GM18520 (cell line): ENCODE measurements around the gene LAMP5.

Source experiments
- ATAC-seq: cut with Tn5 transposase; IDR thresholded peaks from one replicate; pipeline ENCODE4 v1.9.1; 2021; ENCODE audit not compliant: unreplicated experiment

Gene LAMP5, protein sequence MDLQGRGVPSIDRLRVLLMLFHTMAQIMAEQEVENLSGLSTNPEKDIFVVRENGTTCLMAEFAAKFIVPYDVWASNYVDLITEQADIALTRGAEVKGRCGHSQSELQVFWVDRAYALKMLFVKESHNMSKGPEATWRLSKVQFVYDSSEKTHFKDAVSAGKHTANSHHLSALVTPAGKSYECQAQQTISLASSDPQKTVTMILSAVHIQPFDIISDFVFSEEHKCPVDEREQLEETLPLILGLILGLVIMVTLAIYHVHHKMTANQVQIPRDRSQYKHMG

DNA sequence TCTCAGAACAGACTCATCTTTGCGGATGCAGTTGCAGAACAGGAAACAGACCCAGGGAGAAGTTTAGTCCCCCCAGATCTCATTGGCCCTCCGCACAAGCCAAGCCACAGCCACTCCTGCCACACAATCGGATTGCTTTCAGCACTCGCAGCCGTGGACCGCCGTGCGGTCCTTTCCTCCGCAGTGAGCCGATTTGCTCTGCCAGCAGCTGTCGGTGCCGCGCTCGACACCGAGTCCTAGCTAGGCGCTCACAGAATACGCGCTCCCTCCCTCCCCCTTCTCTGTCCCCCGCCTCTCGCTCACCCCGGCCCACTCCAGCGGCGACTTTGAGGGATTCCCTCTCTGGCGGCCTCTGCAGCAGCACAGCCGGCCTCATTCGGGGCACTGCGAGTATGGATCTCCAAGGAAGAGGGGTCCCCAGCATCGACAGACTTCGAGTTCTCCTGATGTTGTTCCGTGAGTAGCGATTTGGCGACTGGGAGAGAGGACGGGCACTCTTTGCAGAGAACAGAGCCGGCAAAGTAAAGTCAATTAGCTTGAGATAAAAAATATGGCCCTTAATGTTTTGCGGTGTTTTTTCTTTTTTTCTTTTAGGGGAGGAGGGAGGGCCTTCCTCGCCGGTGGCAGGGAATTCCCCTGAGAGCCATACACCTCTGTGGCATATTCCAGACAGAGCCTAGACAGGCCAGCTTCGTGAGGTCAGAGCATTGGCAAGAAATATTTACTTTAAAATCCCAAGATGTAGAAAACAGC lies at the start of gene LAMP5:
TSS of gene LAMP5 (plus strand) at position 130 of the 753 bp plus-strand sequence. CDS start at position 393, 263 bp downstream.
- ATAC-seq = no peak

DNA sequence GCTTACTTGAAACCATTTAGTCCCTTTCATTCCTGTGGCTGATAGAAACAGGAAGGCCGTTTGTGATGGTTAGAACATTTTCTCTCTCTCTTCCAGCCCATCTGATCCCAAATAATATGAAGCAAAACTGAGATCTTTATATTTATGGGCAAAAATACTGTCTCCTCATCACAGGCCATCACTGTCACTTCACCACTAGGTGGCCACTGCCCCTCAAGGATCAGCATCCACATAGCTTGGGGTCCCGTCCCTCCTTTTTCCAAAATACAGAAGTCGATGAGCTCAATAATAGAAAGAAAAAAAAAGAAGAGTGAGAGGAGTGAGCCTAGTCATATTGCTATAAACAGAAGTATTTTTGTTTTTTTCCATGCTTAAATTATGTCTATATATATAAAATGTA lies 46.4 kb upstream of the LAMP5 start:
- no peak for ATAC-seq

DNA sequence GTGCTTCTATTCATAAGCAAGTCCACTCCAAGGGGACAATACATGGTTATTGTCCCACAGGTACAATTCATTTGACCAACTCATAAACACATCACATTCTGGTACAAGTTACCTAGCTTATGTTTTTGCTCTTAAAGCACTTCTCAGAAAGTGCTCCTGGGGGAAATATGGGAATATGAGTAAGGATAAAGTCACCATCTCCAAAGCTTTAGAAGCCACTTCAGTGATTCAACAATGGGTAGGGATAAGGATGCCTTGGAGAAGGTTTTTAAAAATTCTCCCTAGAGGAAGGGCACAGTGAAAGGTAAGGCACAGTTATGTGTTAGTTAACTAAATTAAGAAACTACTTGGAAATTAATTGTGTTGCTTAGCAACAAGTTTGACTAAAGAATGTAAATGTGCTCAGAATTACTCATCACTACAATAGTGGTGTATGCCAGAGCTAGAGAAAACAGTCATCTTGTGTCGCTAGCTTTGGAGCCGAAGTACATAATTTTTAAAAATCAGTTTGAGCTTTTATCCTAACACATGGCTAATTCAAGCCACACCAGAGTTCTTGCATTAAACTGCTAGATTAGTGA lies 39.5 kb upstream of the LAMP5 start:
- ATAC-seq = no peak

DNA sequence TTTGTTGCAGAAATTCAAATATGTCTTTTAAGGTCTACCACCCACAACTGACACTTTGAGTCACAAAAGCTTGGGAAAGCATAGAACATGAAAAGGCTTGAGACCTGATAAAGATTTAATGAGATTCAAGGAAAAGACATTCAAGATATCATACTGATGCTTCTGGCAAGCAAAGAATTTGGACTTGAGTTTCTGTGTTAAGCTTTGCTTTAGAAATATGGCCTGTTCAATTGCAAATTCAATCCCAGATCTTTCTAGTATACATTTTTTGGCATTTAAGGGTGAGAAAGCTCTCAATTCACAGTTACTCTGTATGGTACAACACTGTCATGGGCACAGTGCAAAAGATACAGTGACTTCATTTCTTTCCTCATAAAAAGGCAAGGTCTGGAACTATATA lies 38.9 kb upstream of the LAMP5 start:
- ATAC-seq = no peak

DNA sequence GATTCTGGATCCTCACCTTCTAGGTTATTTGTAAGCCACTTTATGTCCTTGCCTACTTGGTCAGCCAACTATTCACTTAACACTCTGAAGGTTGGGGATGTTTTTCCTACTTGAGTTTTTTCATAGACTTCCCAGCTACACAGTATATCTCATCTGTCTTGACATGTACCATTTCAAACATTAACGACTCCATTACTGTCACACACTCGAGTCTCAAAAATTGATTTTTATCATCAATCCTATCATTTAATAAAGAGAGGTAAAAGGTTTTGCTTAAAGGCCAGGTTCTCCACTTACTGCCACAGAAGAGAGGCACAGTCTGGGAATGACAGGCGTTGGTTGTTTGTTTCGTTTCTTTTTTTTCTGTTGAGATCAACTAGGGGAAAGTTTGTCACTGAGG lies 38.2 kb upstream of the LAMP5 start:
- ATAC-seq = no peak

DNA sequence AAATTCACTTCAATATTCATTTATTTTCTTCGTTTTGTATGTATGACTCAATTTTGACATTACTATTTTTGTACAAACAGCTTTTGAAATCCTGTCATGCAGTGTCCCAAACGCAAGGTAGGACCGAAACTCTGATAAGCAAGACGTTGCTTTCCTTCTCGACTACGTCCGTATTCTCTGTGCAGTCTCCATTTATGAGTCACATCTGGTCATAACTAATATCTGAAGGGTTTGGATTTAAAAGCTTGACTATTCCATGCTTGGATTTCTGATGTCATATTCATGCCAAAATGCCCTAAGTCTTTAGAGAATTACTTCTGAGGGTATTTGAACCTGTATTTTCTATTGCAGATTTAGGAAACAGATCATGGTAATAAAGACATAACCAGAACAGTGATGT lies 37.8 kb upstream of the LAMP5 start:
- no peak for ATAC-seq

DNA sequence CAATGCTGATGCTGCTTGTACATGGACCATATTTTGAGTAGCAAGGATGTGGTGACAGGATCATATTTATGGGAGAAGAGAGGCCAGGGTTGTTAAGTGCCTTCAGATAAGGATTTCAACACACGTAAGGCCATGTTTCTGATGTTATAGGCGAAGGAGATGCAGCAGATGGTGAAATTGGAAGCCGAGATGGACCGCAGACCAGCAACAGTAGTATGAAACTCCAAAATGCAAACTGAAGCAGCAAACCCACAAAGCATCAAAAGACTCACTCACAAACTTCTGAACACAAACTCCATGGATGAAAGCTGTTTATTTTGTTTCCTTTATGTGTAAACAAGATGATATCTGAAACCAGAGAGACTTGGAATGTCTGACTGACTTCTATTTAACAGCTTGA lies 35.6 kb upstream of the LAMP5 start:
- ATAC-seq = no peak

DNA sequence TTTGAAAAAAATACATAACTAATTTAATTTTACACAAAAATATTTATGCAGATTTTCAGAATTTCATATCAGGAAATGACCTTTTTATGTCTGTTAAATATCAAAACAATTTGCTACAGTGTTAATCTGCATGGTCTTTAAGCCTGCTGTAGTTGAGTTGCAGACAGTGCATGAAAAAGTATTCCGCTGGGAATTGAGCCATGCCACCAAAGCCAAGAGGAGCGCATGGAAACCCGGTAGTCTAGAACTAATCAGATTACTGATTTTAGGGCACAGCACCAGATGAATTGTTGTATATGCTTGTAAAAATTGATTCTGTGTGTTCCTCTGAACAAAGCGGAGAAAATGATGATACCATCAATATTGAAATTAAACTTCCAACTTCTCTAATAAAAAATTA lies 34.3 kb upstream of the LAMP5 start:
- no peak for ATAC-seq

DNA sequence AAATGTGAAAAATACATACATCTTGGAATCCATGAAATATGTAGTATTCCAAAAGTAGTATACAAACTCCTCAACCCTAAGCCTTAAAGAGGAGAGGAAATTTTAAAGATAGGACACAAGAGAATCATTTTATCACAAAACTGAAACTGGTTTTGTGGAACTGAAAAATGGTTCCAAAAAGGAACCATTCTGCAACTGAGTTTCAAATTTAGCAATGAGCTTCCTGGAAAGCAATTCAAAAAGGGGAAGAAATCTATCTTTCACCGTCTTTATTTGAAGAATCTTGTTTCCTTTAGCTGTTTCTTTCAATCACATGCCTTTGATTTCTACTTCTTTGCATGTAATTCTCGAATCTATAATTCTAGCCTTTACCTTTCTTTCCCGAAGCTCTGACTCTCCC lies 32.2 kb upstream of the LAMP5 start:
- ATAC-seq = no peak

DNA sequence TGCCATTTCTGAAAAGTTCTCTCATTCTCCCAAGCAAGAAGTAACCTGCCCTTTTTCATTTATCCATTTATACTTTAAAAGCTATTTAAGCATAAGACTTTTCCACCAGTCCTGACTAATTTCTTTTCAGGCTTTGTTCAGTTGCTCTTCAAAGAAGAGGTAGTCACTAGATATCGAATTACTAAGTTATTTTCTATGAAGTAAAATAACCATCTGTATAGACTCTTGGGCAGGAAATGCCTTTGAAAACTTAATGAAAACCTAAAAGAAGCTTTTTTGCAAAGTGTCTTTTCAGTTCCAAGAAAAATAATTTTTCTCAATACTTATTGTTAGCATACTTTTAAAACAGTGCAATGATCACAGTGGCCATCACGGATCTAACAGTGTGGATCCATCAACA lies 31.3 kb upstream of the LAMP5 start:
- ATAC-seq = no peak

DNA sequence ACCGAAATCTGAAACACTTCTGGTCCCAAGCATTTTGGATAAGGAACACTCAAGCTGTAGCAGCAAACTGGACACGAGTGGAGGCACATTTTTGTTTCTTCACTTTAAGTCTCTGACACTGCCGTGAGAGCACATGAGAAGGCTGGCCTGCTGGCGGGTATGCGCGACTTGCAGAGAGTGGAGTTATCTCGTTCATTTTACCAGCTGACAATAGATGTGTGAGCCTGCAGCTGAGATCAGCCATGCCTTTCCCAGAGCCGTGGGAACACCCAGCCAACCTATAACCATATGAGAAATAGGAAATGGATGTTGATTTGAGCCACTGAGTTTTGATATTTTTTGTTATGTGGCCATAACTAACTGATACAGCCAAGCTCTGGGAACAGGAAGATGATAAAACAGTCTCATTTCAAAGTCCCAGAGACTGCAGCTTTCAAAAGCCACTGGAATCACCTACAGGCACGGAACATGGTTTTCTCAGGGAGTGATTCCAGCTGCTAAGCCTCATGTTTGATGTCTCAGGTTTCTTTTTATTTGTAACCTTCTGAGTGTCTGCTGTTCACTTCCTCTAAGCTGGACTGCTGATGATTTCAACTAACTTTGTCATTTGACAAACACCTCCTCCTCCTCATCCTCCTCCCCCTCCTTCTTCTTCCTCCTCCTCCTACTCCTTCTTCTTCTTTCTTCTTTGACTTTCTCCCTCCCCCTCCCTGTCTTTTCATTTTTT lies 28.6 kb upstream of the LAMP5 start:
- no peak for ATAC-seq

DNA sequence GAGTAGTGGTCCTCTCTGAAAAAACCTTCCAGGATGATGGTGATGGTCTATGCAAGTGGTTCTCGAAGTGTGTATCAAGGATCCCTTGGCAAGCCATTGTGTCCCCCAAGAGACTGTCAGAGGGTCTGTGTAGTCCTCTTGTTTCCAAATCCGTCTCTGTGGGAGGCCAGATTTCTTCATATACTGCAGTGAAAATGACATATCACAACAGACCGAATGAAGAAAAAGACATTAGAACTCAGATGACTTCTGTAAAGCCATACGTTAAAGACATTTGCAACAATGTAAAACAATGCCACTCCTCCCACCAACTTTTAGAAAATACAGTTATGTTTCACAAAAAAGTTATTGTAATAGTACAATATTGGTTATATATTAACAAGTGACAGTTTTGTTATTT lies 27.2 kb upstream of the LAMP5 start:
- no peak for ATAC-seq

DNA sequence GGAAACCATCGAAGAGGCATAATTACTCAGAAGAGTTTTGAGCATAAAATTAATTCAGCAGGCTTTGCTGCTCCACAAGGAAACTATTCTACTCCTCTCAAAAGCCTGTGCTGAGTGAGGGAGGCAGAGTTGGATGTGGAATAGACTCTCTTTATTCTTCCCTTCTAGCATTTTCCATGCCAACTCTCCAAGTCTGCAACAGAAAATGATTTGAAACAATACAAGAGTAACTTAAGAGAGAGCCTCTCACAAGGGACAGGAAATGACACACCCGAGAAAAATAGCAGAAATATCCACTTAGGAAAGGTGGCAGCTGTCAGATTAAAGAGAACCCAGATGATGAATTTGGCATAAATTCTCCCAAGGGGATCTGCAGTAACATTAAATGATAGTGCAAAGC lies 26.3 kb upstream of the LAMP5 start:
- no peak for ATAC-seq

DNA sequence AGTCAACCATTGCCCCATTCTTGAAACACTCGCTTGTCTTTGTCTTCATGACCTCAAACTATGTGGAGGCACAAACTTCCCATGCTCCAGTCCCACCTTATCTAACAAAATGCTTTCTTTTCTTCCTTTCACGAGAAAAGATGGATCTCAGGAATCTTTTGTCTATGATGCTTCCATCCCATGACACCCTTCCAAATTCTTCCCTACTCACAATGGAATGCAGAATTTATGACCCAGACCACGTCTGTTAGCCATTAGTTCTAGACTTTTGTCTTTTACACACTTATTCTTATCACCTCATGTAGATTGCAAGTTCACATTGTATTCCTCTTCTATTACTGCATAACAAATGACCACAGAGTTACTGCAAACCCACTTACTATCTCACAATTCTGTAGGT lies 24.2 kb upstream of the LAMP5 start:
- ATAC-seq = no peak

DNA sequence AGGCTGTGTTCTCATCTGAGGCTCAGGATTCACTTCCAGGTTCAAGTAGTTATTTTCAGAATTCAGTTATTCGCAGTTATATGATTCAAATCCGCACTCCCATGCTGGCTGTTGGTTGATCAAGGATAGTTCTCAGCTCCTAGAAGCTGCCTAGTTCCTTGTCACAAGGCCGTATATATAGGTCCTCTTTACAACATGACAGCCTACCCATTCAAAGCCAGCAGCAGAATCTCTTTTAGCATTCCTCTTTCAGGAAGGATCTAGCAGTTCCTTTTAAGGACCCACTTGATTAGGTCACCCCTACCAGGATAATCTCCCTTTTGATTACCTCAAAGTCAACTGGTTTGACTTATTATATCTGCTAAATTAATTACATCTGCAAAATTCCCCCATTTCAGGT lies 23.8 kb upstream of the LAMP5 start:
- ATAC-seq = no peak

DNA sequence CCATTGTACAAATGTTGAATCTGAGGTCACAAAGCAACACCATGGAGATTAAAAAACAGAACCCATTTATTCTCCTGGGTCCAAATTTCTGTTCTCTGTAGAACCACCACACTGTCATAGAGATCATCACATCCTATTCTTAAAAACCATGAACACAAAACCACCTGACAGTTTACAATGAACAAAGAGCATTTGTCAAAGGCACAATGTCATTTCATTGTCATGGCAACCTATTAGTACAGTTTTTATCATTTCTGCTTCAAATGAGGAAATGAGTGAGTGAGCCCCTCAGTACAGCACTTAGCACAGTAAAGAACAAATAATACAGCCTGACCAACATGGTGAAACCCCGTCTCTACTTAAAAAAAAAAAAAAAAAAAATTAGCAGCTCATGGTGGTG lies 23.1 kb upstream of the LAMP5 start:
- ATAC-seq = no peak

DNA sequence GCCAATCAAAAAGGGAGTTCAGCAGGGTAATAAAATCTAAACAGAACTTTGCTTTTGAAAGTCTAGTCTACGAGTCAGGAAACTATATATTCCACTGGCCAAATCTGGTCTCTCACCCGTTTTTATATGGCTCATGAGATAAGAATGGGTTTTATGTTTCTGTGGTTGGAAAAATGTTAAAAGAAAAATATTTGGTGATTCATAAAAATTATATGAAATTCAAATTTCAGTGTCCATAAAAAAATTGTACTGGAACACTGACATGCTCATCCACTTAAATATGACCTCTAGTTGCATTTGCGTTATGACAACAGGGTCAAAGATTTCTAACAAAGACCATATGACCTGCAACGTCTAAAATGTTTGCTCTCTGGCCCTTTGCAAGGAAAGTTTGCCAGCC lies 22.3 kb upstream of the LAMP5 start:
- ATAC-seq = no peak

DNA sequence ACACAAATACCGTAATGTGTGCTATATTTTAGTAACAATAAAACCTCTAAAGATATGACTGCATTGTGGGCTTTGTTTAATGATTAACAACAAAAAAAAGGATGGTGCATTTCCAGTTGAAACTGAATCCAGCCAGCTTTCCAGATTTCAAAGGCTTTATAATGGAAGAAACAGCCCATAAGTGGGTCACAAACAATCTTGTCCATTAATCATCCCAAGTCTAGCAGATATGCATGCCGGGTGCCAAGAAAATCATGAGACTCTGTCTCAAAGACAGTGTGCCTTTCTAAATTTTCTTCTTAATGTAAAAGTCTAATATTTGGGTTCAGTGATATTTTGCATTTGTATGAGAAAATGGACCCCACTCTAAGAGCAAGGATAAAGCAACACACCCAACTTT lies 20.6 kb upstream of the LAMP5 start:
- ATAC-seq = no peak

DNA sequence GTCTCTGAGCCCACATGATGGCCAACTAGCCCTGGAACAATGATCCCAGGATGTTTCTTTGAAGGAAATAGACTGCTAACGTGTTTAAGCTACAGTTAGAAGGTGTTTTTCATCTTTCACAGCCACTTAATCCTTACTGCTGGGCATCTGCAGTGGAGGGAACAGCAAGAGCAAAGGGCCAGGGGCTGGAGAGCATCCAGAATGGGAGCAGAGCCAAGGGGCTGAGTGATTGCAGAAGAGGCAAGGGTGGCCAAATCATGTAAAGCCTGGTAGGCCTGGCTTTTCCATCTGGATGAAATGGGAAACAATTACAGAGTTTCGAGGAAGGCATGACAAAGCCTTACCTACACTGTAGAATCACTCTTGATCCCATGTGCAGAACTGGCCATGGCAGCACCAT lies 18.7 kb upstream of the LAMP5 start:
- no peak for ATAC-seq

DNA sequence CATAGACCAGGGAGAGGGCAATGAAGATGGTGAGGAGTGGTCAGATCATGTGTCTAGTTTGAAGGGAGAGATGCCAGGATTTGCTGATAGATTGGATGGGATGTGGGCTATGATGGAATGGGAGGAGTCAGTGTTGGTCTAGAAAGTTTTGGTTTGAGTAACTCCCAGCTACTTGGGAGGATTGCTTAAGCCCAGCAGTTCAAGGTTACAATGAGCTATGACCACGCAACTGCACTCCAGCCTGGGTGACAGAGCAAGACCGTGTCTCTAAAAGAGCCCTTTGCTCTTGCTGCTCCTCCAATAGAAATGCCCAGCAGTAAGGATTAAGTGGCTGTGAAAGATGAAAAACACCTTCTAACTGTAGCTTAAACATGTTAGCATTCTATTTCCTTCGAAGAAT lies 18.2 kb upstream of the LAMP5 start:
- no peak for ATAC-seq

DNA sequence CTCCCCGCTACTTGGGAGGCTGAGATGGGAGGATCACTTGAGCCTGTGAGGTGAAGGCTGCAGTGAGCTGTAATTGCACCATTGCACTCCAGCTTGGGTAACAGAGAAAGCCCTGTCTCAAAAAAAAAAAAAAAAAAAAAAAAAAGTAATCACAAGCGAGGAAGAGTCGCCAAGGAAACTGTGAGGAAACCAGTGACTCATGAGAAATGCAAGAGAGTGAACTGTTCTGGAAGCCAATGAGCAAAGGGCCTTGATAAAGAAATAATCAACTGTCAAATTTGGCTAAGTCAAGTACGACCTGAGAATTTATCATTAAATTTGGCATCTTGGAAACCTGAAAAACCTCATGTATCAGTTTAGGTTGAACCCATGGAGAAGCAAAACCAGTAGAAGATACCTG lies 16.1 kb upstream of the LAMP5 start:
- ATAC-seq = no peak
